Activated CD4-positive, alpha-beta T cell treated with anti-CD3 and anti-CD28 coated beads, Interleukin-2, amount 10 ng/mL, durations not matched to agents 7 days and 5 days (primary cell): ENCODE measurements around the gene ABCA13. TPM values are rescaled to one million over a fixed set of nuclear protein-coding genes. Genes with fewer than 3 reads are reported as not detected.

Experiments used
- CTCF ChIA-PET: fragments of 350-600 bp; sonication (Branson Sonifier 250); formaldehyde crosslinking; loops from one replicate; lab custom pipeline; 2021; ENCODE audit warnings: antibody characterized with exemption; lab: Charles Lee
- POLR2A ChIA-PET: fragments of 350-600 bp; sonication (Branson Sonifier 250); formaldehyde crosslinking; loops from one replicate; lab custom pipeline; 2021; ENCODE audit warnings: antibody characterized with exemption; lab: Charles Lee
- DNase-seq: peaks from one replicate; pipeline ENCODE4 v3.0.0-alpha.2; 2020
- H3K27ac Mint-ChIP-seq: one replicate; pipeline ENCODE4 v1.8.0; 2021; ENCODE audit warnings: mild to moderate bottlenecking, moderate library complexity, mixed read lengths
- H3K27me3 Mint-ChIP-seq: one replicate; pipeline ENCODE4 v1.8.0; 2021; ENCODE audit warnings: mixed read lengths
- H3K36me3 Mint-ChIP-seq: one replicate; pipeline ENCODE4 v1.8.0; 2021; ENCODE audit warnings: low read depth, mixed read lengths
- H3K4me1 Mint-ChIP-seq: one replicate; pipeline ENCODE4 v1.8.0; 2021; ENCODE audit warnings: mixed read lengths
- H3K4me3 Mint-ChIP-seq: one replicate; pipeline ENCODE4 v1.8.0; 2021; ENCODE audit warnings: mild to moderate bottlenecking, moderate library complexity, mixed read lengths
- H3K9me3 Mint-ChIP-seq: one replicate; pipeline ENCODE4 v1.8.0; 2021; ENCODE audit warnings: mixed read lengths
- total RNA-seq, 2 experiments: library from RNA; stranded (reverse); gene quantifications; one replicate each; pipeline ENCODE4 v1.2.3, GENCODE V29; 2021

ABCA13 gene
- total RNA-seq, 2 experiments from 2014 or later = 0.07 to 0.19 TPM

DNA sequence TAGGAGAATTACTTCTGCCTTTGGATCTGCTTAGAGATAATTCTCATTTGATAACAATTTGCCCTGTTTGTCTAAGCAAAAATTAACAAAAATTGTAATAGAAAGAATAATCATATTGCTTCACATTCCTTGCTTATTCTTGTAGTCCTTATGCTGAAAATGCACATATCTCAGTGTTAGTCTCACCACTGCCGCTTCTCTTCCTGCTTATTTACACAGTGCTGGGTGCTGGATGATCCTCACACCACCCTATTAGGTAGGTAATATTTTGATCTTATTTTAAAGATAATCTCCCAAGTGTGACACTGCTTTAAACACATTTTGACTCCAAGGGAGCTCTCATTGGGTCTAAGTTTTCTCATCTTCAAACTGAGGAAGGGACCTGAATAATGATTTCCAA is 46.0 kb downstream of the ABCA13 start:
- no peak for DNase-seq
- POLR2A ChIA-PET = no interaction called here
- H3K27me3 Mint-ChIP-seq = peaks cover 10% of the 10 kb centered on the region
- CTCF ChIA-PET = interaction anchor here (0.6 kb wide), 1 partner anchor 80 kb away, joined by 3 read pairs; no protein-coding TSS in a partner anchor
- H3K4me1 Mint-ChIP-seq = no peaks in the 10 kb centered on the region
- H3K9me3 Mint-ChIP-seq = no peaks in the 10 kb centered on the region
- H3K36me3 Mint-ChIP-seq = no peaks in the 10 kb centered on the region
- no peak overlapping the region for H3K27ac Mint-ChIP-seq
- H3K4me3 Mint-ChIP-seq = no peak overlapping the region

GRCh38 chr7:48217753-48218152 is 46.5 kb downstream of the ABCA13 start:
- ChIA-PET CTCF (interaction anchor here (0.6 kb wide), 1 partner anchor 80 kb away, joined by 3 read pairs; no protein-coding TSS in a partner anchor), POLR2A (no interaction called here)
- Mint-ChIP-seq H3K4me1 (no peaks in the 10 kb centered on the region), H3K36me3 (no peaks in the 10 kb centered on the region), H3K9me3 (no peaks in the 10 kb centered on the region), H3K27ac (no peak overlapping the region), H3K4me3 (no peak overlapping the region), H3K27me3 (peaks cover 10% of the 10 kb centered on the region)
- DNase-seq = no peak

- H3K27me3 Mint-ChIP-seq = peaks cover 11% of the 10 kb centered on the region
- H3K9me3 Mint-ChIP-seq = no peaks in the 10 kb centered on the region
- H3K36me3 Mint-ChIP-seq = no peaks in the 10 kb centered on the region
- no peak overlapping the region for H3K4me3 Mint-ChIP-seq
- H3K4me1 Mint-ChIP-seq = no peaks in the 10 kb centered on the region
- no peak for DNase-seq
- no peak overlapping the region for H3K27ac Mint-ChIP-seq
- ChIA-PET CTCF (no interaction called here), POLR2A (no interaction called here)
Measured at GRCh38 chr7:48224042-48224441, 52.8 kb downstream of the ABCA13 start.

DNA sequence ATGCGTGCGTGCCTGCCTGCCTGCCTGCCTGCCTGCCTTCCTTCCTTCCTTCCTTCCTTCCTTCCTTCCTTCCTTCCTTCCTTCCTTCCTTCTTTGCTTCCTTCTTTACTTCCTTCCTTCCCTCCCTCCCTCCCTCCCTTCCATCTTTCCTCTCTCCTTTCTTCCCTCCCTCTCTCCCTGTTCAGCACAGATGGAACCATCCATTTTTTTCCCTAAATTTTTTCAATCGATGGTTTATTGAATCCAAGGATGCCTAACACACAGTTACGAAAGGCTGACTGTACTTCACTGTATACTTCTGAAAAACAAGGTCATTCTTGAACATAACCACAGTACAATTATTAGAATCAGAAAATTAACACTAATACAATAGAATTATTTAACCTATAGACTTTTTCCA is 53.8 kb downstream of the ABCA13 start:
- H3K36me3 Mint-ChIP-seq = no peaks in the 10 kb centered on the region
- H3K9me3 Mint-ChIP-seq = no peaks in the 10 kb centered on the region
- no peak overlapping the region for H3K27ac Mint-ChIP-seq
- DNase-seq = no peak
- CTCF ChIA-PET = no interaction called here
- POLR2A ChIA-PET = no interaction called here
- peaks cover 5% of the 10 kb centered on the region for H3K27me3 Mint-ChIP-seq
- no peak overlapping the region for H3K4me3 Mint-ChIP-seq
- no peaks in the 10 kb centered on the region for H3K4me1 Mint-ChIP-seq

DNA sequence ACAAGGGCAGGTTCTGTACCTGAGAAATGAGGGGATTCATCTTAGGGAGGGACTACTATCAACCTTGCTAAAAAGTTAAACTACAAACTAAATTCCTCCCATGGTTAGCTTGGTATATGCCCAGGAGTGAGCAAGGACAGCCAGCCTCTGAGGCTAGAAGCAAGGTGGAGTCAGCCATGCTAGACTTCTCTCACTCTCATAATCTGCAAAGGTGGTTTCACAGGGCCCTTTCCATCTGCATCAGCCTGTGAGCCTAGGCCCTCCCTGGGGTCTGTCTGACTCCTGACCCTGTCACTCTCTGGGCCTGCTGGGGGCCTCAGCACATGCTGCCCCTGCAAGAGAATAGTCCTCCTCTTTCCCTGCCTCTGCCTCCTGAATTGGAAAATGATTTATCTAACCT is 66.1 kb downstream of the ABCA13 start:
- Mint-ChIP-seq H3K36me3 (no peaks in the 10 kb centered on the region), H3K9me3 (no peaks in the 10 kb centered on the region), H3K4me1 (no peaks in the 10 kb centered on the region), H3K4me3 (no peak overlapping the region), H3K27me3 (peaks cover 8% of the 10 kb centered on the region), H3K27ac (no peak overlapping the region)
- POLR2A ChIA-PET = no interaction called here
- CTCF ChIA-PET = no interaction called here
- DNase-seq = no peak

- POLR2A ChIA-PET = no interaction called here
- no peaks in the 10 kb centered on the region for H3K4me1 Mint-ChIP-seq
- CTCF ChIA-PET = no interaction called here
- no peak for DNase-seq
- H3K27me3 Mint-ChIP-seq = peaks cover 15% of the 10 kb centered on the region
- no peaks in the 10 kb centered on the region for H3K9me3 Mint-ChIP-seq
- no peak overlapping the region for H3K4me3 Mint-ChIP-seq
- no peak overlapping the region for H3K27ac Mint-ChIP-seq
- H3K36me3 Mint-ChIP-seq = no peaks in the 10 kb centered on the region
Measured at GRCh38 chr7:48242846-48243245, 71.6 kb downstream of the ABCA13 start.

GRCh38 chr7:48244864-48245271 is 73.6 kb downstream of the ABCA13 start:
- POLR2A ChIA-PET = no interaction called here
- H3K27me3 Mint-ChIP-seq = peaks cover 14% of the 10 kb centered on the region
- CTCF ChIA-PET = no interaction called here
- H3K4me1 Mint-ChIP-seq = no peaks in the 10 kb centered on the region
- H3K27ac Mint-ChIP-seq = no peak overlapping the region
- no peak overlapping the region for H3K4me3 Mint-ChIP-seq
- no peak for DNase-seq
- no peaks in the 10 kb centered on the region for H3K36me3 Mint-ChIP-seq
- no peaks in the 10 kb centered on the region for H3K9me3 Mint-ChIP-seq

GRCh38 chr7:48245751-48246472 is 74.7 kb downstream of the ABCA13 start:
- H3K4me3 Mint-ChIP-seq = no peak overlapping the region
- H3K36me3 Mint-ChIP-seq = no peaks in the 10 kb centered on the region
- no peaks in the 10 kb centered on the region for H3K9me3 Mint-ChIP-seq
- H3K4me1 Mint-ChIP-seq = no peaks in the 10 kb centered on the region
- ChIA-PET CTCF (interaction anchor here (1.6 kb wide), 1 partner anchor 12 kb away, joined by 3 read pairs; no protein-coding TSS in a partner anchor), POLR2A (no interaction called here)
- H3K27me3 Mint-ChIP-seq = peaks cover 13% of the 10 kb centered on the region
- DNase-seq = no peak
- H3K27ac Mint-ChIP-seq = no peak overlapping the region

DNA sequence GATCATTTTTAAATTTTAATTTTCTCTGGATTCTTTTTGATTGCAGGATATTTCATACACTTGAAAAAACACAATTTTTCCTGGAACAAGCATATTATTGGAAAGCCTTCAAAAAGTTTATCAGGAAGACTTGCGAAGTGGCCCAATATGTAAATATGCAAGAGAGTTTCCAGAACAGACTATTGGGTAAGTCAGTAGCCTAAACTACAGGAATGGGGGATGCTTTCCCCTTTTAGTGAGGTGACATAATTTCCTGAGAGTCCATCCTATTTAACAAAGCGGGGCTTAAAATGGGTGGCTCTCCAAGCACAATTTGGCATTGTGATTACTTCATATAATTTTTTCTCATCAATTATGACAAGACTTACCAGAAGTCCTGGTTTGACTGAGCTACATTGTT is 77.9 kb downstream of the ABCA13 start:
- H3K9me3 Mint-ChIP-seq = no peaks in the 10 kb centered on the region
- DNase-seq = no peak
- H3K36me3 Mint-ChIP-seq = no peaks in the 10 kb centered on the region
- H3K4me1 Mint-ChIP-seq = peaks cover 6% of the 10 kb centered on the region
- ChIA-PET CTCF (no interaction called here), POLR2A (no interaction called here)
- peaks cover 10% of the 10 kb centered on the region for H3K27me3 Mint-ChIP-seq
- H3K4me3 Mint-ChIP-seq = no peak overlapping the region
- no peak overlapping the region for H3K27ac Mint-ChIP-seq

DNA sequence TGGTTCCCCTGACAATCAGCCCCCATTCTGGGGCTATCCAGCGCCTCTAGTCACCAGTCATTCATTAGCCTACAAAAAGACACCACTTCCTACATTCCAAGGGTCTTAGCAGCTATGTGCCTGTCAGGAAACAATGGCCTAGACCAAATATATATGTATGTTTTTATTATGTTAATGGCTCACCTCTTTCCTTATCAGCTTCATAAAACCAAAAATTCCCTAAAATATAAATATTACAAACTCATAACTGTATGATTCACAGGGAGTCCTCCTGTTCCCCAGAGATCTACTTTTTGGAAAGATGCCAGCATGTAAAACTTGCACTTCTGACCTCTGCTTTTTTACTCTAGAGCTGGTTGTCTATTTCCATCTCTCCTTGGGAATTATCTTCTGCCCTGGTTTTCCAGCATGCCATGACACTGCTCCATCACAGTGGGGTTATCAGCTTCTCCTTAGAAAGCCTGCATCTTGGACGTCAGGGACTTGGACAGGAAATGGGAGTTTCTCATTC is 79.2 kb downstream of the ABCA13 start:
- peaks cover 6% of the 10 kb centered on the region for H3K4me1 Mint-ChIP-seq
- CTCF ChIA-PET = no interaction called here

GRCh38 chr7:48251766-48252165 is 80.5 kb downstream of the ABCA13 start:
- H3K27ac Mint-ChIP-seq = no peak overlapping the region
- peaks cover 3% of the 10 kb centered on the region for H3K27me3 Mint-ChIP-seq
- DNase-seq = no peak
- H3K4me3 Mint-ChIP-seq = no peak overlapping the region
- no peaks in the 10 kb centered on the region for H3K9me3 Mint-ChIP-seq
- ChIA-PET POLR2A (no interaction called here), CTCF (no interaction called here)
- no peaks in the 10 kb centered on the region for H3K36me3 Mint-ChIP-seq
- H3K4me1 Mint-ChIP-seq = peaks cover 6% of the 10 kb centered on the region

More for the DNA sequence above, 79.2 kb downstream of the ABCA13 start:
- POLR2A ChIA-PET = no interaction called here
- Mint-ChIP-seq H3K36me3 (no peaks in the 10 kb centered on the region), H3K27me3 (peaks cover 10% of the 10 kb centered on the region), H3K9me3 (no peaks in the 10 kb centered on the region), H3K4me3 (no peak overlapping the region), H3K27ac (no peak overlapping the region)
- no peak for DNase-seq

- Mint-ChIP-seq H3K27me3 (peaks cover 3% of the 10 kb centered on the region), H3K27ac (no peak overlapping the region), H3K36me3 (no peaks in the 10 kb centered on the region), H3K4me3 (no peak overlapping the region), H3K9me3 (no peaks in the 10 kb centered on the region), H3K4me1 (peaks cover 6% of the 10 kb centered on the region)
- CTCF ChIA-PET = interaction anchor here (1.7 kb wide), 1 partner anchor 15 kb away, joined by 4 read pairs; no protein-coding TSS in a partner anchor
- DNase-seq = no peak
- POLR2A ChIA-PET = no interaction called here
Measured at GRCh38 chr7:48252995-48253394, 81.7 kb downstream of the ABCA13 start.

- ChIA-PET POLR2A (no interaction called here), CTCF (no interaction called here)
- H3K4me1 Mint-ChIP-seq = peaks cover 6% of the 10 kb centered on the region
- no peak overlapping the region for H3K27ac Mint-ChIP-seq
- no peaks in the 10 kb centered on the region for H3K9me3 Mint-ChIP-seq
- no peak for DNase-seq
- H3K36me3 Mint-ChIP-seq = no peaks in the 10 kb centered on the region
- H3K27me3 Mint-ChIP-seq = no peaks in the 10 kb centered on the region
- H3K4me3 Mint-ChIP-seq = no peak overlapping the region
Measured at GRCh38 chr7:48255046-48255445, 83.8 kb downstream of the ABCA13 start.
